ENCODE results near the gene KIF20B.

DNA sequence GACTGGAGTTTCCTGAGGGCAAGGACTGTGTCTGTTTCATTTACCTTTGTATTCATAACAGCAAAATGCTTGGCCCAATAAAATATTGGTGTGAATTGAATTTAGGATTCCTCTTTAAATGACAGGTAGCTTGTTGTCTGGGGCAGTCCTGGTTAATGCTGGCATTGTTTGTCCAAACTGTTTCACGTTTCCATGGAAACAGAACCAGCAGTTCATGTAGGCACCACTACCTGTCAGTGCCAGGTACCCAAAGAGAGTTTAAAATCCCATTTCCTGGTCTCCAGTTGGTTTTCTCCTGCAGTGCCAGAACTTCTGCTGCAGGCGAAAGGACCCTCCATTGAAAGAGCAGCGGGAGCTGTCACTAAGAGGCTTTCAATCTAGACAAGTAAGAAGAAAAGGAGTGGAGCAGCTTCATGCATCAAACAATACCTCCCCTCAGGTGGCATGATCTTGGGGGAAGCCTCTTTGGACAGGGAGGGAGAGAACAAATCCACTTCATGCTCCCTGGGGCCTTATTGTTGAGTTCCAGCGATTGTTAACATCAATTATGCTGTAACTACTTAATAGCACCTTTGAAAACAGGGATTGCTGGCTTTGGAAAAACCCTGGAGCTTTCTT is 109.6 kb downstream of the KIF20B start:
- TF ChIP-seq, protein P1, sequence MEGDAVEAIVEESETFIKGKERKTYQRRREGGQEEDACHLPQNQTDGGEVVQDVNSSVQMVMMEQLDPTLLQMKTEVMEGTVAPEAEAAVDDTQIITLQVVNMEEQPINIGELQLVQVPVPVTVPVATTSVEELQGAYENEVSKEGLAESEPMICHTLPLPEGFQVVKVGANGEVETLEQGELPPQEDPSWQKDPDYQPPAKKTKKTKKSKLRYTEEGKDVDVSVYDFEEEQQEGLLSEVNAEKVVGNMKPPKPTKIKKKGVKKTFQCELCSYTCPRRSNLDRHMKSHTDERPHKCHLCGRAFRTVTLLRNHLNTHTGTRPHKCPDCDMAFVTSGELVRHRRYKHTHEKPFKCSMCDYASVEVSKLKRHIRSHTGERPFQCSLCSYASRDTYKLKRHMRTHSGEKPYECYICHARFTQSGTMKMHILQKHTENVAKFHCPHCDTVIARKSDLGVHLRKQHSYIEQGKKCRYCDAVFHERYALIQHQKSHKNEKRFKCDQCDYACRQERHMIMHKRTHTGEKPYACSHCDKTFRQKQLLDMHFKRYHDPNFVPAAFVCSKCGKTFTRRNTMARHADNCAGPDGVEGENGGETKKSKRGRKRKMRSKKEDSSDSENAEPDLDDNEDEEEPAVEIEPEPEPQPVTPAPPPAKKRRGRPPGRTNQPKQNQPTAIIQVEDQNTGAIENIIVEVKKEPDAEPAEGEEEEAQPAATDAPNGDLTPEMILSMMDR (IDR thresholded peaks at IDR 0.05; ENCODE audit: insufficient read depth, low read length, poor library complexity, severe bottlenecking): no peak
- no peak for TF ChIP-seq EZH2phosphoT487 (conservative IDR thresholded peaks at IDR 0.05; ENCODE audit: low read length)
